OCI-LY1 (cell line): Measurements from ENCODE around the gene NPAS3.

ENCODE experiments used
- H2AFZ ChIP-seq: fragments of 200-600 bp; sonication (generic), shearing (Covaris generic); 2 replicates; pipeline ENCODE4 v1.6.0; 2014; ENCODE audit warnings: antibody characterized with exemption, mild to moderate bottlenecking, low read length
- H3F3A ChIP-seq: fragments of 200-600 bp; sonication (generic), shearing (Covaris generic); 2 replicates; pipeline ENCODE4 v1.6.0; 2014; ENCODE audit warnings: mild to moderate bottlenecking, antibody characterized with exemption, low read length, moderate library complexity; ENCODE audit not compliant: insufficient read depth
- H3K27ac ChIP-seq: fragments of 200-600 bp; sonication (generic); 2 replicates; pipeline ENCODE4 v1.5.1; 2014; ENCODE audit warnings: low read length, mixed run types, mild to moderate bottlenecking, low read depth; ENCODE audit not compliant: poor library complexity, severe bottlenecking
- H3K27me3 ChIP-seq: fragments of 200-600 bp; sonication (generic); 2 replicates; pipeline ENCODE4 v1.6.0; 2014; ENCODE audit warnings: antibody characterized with exemption, mild to moderate bottlenecking, low read length, moderate library complexity; ENCODE audit not compliant: insufficient read depth
- H3K36me3 ChIP-seq: fragments of 200-600 bp; sonication (generic); 2 replicates; pipeline ENCODE4 v1.6.1; 2014; ENCODE audit warnings: mild to moderate bottlenecking, antibody characterized with exemption, low read length, moderate library complexity, mixed read lengths; ENCODE audit not compliant: insufficient read depth
- H3K4me1 ChIP-seq: fragments of 200-600 bp; sonication (generic); 2 replicates; pipeline ENCODE4 v1.5.1; 2014; ENCODE audit warnings: mild to moderate bottlenecking, low read length, moderate library complexity; ENCODE audit not compliant: insufficient read depth, severe bottlenecking
- H3K4me2 ChIP-seq: fragments of 200-600 bp; sonication (generic), shearing (Covaris generic); 2 replicates; pipeline ENCODE4 v1.6.1; 2014; ENCODE audit warnings: low read length
- H3K4me3 ChIP-seq: fragments of 200-600 bp; sonication (generic); 2 replicates; pipeline ENCODE4 v1.5.1; 2014; ENCODE audit warnings: low read length, low read depth, mild to moderate bottlenecking, mixed read lengths; ENCODE audit not compliant: poor library complexity, severe bottlenecking
- H3K79me2 ChIP-seq: fragments of 200-600 bp; shearing (Covaris generic); 2 replicates; pipeline ENCODE4 v1.6.1; 2016; ENCODE audit warnings: mixed run types, low read length, mixed read lengths; ENCODE audit not compliant: insufficient read depth
- H3K9ac ChIP-seq: fragments of 200-600 bp; sonication (generic), shearing (Covaris generic); 2 replicates; pipeline ENCODE4 v1.6.1; 2014; ENCODE audit warnings: mild to moderate bottlenecking, low read length, mixed read lengths
- H3K9me2 ChIP-seq: fragments of 200-600 bp; sonication (generic), shearing (Covaris generic); 2 replicates; pipeline ENCODE4 v1.6.1; 2014; ENCODE audit warnings: low read depth, mild to moderate bottlenecking, low read length, mixed read lengths
- H3K9me3 ChIP-seq: fragments of 200-600 bp; shearing (Covaris generic); 2 replicates; pipeline ENCODE4 v1.6.1; 2014; ENCODE audit warnings: low read length, mixed read lengths
- H4K20me1 ChIP-seq: fragments of 200-600 bp; sonication (generic), shearing (Covaris generic); 2 replicates; pipeline ENCODE4 v1.6.0; 2016; ENCODE audit warnings: mild to moderate bottlenecking, low read length; ENCODE audit not compliant: insufficient read depth
- CTCF ChIP-seq: fragments of 200-600 bp; sonication (generic), shearing (Covaris generic); IDR thresholded peaks from 2 replicates; pipeline ENCODE4 v1.5.1; 2017; ENCODE audit warnings: mild to moderate bottlenecking, antibody characterized with exemption, low read length, moderate library complexity, mixed read lengths
- EZH2 ChIP-seq: fragments of 200-600 bp; sonication (generic), shearing (Covaris generic); IDR thresholded peaks from 2 replicates; pipeline ENCODE4 v1.8.0; 2017; ENCODE audit warnings: borderline replicate concordance, mixed run types, mild to moderate bottlenecking, antibody characterized with exemption, low read length, moderate library complexity, mixed read lengths

The NPAS3 gene

GRCh38 chr14:33675415-33676130 lies 736.9 kb downstream of the NPAS3 start:
- Histone ChIP-seq H3K9ac (no peak overlapping the region), H3F3A (no peaks in the 10 kb centered on the region), H3K79me2 (no peaks in the 10 kb centered on the region), H3K4me2 (no peak overlapping the region), H4K20me1 (no peaks in the 10 kb centered on the region), H3K4me3 (no peak overlapping the region), H3K4me1 (no peaks in the 10 kb centered on the region), H3K27ac (no peak overlapping the region), H3K36me3 (no peaks in the 10 kb centered on the region), H3K9me2 (no peaks in the 10 kb centered on the region), H2AFZ (no peak overlapping the region), H3K27me3 (no peaks in the 10 kb centered on the region), H3K9me3 (no peaks in the 10 kb centered on the region)
- no peak for TF ChIP-seq CTCF
- no peak for TF ChIP-seq EZH2

- Histone ChIP-seq H3K9ac (no peak overlapping the region), H3K4me3 (no peak overlapping the region), H3K27ac (no peak overlapping the region), H3K79me2 (no peaks in the 10 kb centered on the region), H2AFZ (no peak overlapping the region), H3K36me3 (no peaks in the 10 kb centered on the region), H3K9me2 (no peaks in the 10 kb centered on the region), H3K4me1 (no peaks in the 10 kb centered on the region), H3F3A (no peaks in the 10 kb centered on the region), H4K20me1 (no peaks in the 10 kb centered on the region), H3K9me3 (no peaks in the 10 kb centered on the region), H3K27me3 (no peaks in the 10 kb centered on the region), H3K4me2 (no peak overlapping the region)
- peak; percentile 38; the same call in 1 of the 2 replicates for TF ChIP-seq CTCF
- TF ChIP-seq EZH2, result no peak
Observed at GRCh38 chr14:33676135-33676566, 737.5 kb downstream of the NPAS3 start.

- TF ChIP-seq EZH2 (no peak), CTCF (no peak)
- Histone ChIP-seq H3K36me3 (no peaks in the 10 kb centered on the region), H4K20me1 (no peaks in the 10 kb centered on the region), H3K9me3 (no peaks in the 10 kb centered on the region), H2AFZ (no peak overlapping the region), H3F3A (no peaks in the 10 kb centered on the region), H3K4me1 (no peaks in the 10 kb centered on the region), H3K9me2 (no peaks in the 10 kb centered on the region), H3K27ac (no peak overlapping the region), H3K27me3 (no peaks in the 10 kb centered on the region), H3K4me3 (no peak overlapping the region), H3K9ac (no peak overlapping the region), H3K79me2 (no peaks in the 10 kb centered on the region), H3K4me2 (no peak overlapping the region)
Observed at GRCh38 chr14:33676891-33677290, 738.2 kb downstream of the NPAS3 start.
